Mesothelial cell of epicardium (in vitro differentiated cells): ENCODE data around the gene NPR2. TPM values are rescaled to one million over a fixed set of nuclear protein-coding genes. Genes with fewer than 3 reads are reported as not detected.
A peak's percentile ranks its signal among the peaks of the same experiment; 100 is the strongest.

Source experiments
- DNase-seq, 2 experiments: peaks; one replicate each; pipeline ENCODE4 v3.0.0; 2021; ENCODE audit warnings: low spot score in 2 of 2; ENCODE audit not compliant: unreplicated experiment in 2 of 2
- H3K27ac Mint-ChIP-seq: 2 replicates; pipeline ENCODE4 v1.8.0; 2021; ENCODE audit warnings: mixed read lengths
- H3K27me3 Mint-ChIP-seq: 2 replicates; pipeline ENCODE4 v1.8.0; 2021; ENCODE audit warnings: low read depth, mixed read lengths
- H3K36me3 Mint-ChIP-seq: 2 replicates; pipeline ENCODE4 v1.8.0; 2021; ENCODE audit warnings: mixed read lengths
- H3K4me1 Mint-ChIP-seq: 2 replicates; pipeline ENCODE4 v1.8.0; 2021; ENCODE audit warnings: mixed read lengths
- H3K4me3 Mint-ChIP-seq: 2 replicates; pipeline ENCODE4 v1.8.0; 2021; ENCODE audit warnings: mild to moderate bottlenecking, moderate library complexity, mixed read lengths
- H3K9me3 Mint-ChIP-seq: 2 replicates; pipeline ENCODE4 v1.8.0; 2021; ENCODE audit warnings: mixed read lengths
- CTCF ChIP-seq: fragments of 200-600 bp; sonication (generic); IDR thresholded peaks from one replicate; pipeline ENCODE4 v1.5.0; 2021; ENCODE audit warnings: antibody characterized with exemption; ENCODE audit not compliant: unreplicated experiment
- total RNA-seq: library from RNA; stranded (reverse); gene quantifications from 3 replicates; pipeline ENCODE4 v1.2.1, GENCODE V29; 2021

NPR2 gene
- total RNA-seq, 1 donor from 2014 or later, result 30.6 TPM

GRCh38 chr9:35793461-35793860 is 2.1 kb downstream of the NPR2 start:
- H3K27me3 Mint-ChIP-seq, result no peaks in the 10 kb centered on the region
- DNase-seq, result no peak
- peaks cover 26% of the 10 kb centered on the region for H3K4me1 Mint-ChIP-seq
- H3K4me3 Mint-ChIP-seq, result peak overlapping the region; percentile 9
- H3K36me3 Mint-ChIP-seq, result no peaks in the 10 kb centered on the region
- no peaks in the 10 kb centered on the region for H3K9me3 Mint-ChIP-seq
- TF ChIP-seq CTCF, result no peak
- H3K27ac Mint-ChIP-seq, result no peak overlapping the region

- Mint-ChIP-seq H3K27ac (no peak overlapping the region), H3K9me3 (no peaks in the 10 kb centered on the region), H3K4me3 (no peak overlapping the region), H3K27me3 (no peaks in the 10 kb centered on the region), H3K36me3 (peaks cover 6% of the 10 kb centered on the region), H3K4me1 (peaks cover 21% of the 10 kb centered on the region)
- no peak for TF ChIP-seq CTCF
- no peak for DNase-seq
Observed at GRCh38 chr9:35795695-35796094, 4.3 kb downstream of the NPR2 start.

- Mint-ChIP-seq H3K27me3 (no peaks in the 10 kb centered on the region), H3K27ac (no peak overlapping the region), H3K9me3 (no peaks in the 10 kb centered on the region), H3K4me1 (peaks cover 20% of the 10 kb centered on the region), H3K36me3 (peaks cover 16% of the 10 kb centered on the region), H3K4me3 (no peak overlapping the region)
- TF ChIP-seq CTCF, result no peak
- DNase-seq, result no peak
Observed at GRCh38 chr9:35797311-35798109, 6.1 kb downstream of the NPR2 start.

GRCh38 chr9:35798658-35799374 is 7.4 kb downstream of the NPR2 start:
- H3K4me3 Mint-ChIP-seq, result no peak overlapping the region
- no peak for DNase-seq
- H3K27ac Mint-ChIP-seq, result no peak overlapping the region
- H3K27me3 Mint-ChIP-seq, result no peaks in the 10 kb centered on the region
- no peaks in the 10 kb centered on the region for H3K9me3 Mint-ChIP-seq
- peaks cover 14% of the 10 kb centered on the region for H3K4me1 Mint-ChIP-seq
- peaks cover 23% of the 10 kb centered on the region for H3K36me3 Mint-ChIP-seq
- no peak for TF ChIP-seq CTCF

GRCh38 chr9:35800530-35800929 is 9.1 kb downstream of the NPR2 start:
- no peak overlapping the region for H3K4me3 Mint-ChIP-seq
- peaks cover 1% of the 10 kb centered on the region for H3K4me1 Mint-ChIP-seq
- DNase-seq, result no peak
- H3K27ac Mint-ChIP-seq, result no peak overlapping the region
- no peaks in the 10 kb centered on the region for H3K27me3 Mint-ChIP-seq
- H3K36me3 Mint-ChIP-seq, result peaks cover 29% of the 10 kb centered on the region
- TF ChIP-seq CTCF, result no peak
- no peaks in the 10 kb centered on the region for H3K9me3 Mint-ChIP-seq
